Measurements from ENCODE around the gene USF2. TPM values are rescaled to one million over a fixed set of nuclear protein-coding genes. Genes with fewer than 3 reads are reported as not detected.

USF2 gene
- polyA plus RNA-seq, 1 of the 3 experiments (the other 2 are of a cell fraction), result 102 TPM

DNA sequence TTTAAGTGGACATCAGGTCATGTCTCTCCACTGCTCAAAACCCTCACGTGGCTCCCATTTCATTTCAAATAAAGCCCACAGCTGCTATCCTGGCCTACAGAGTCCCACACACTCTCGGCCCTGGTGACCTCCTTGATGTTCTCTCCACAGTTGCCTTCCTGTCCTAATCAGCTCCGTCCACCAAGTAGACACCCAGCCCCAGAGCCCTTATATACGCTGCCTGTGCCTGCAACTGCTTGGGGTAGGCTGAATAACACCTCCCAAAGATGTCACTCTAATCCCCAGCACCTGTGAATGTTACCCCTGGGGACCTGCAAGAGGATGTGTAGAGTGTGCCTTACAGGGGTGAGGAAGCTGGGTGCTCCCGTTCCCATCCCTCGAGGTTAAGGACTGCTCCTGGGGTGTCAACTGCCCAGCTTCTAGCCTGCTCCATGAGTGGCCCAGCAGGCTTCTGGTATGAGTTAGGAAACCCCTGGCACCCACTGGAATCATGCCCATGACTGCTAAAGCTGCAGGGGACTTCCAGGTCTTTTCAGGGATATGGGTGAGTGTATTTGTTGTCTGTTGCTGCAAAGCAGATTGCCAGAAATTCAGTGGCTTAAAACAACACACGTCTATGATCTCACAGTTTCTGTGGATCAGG is 46.3 kb upstream of the USF2 start:
- H3K27me3 ChIP-seq (ENCODE audit: insufficient read depth), result no peaks in the 10 kb centered on the region; the same call in 1 of the 2 replicates
- no peaks in the 10 kb centered on the region for H3K9me2 ChIP-seq
- WGBS (ENCODE audit: low lambda C conversion rate), result 18% methylated on average over 7 of the region's 7 CpGs
- H2AFZ ChIP-seq (ENCODE audit: low read depth), result no peak overlapping the region
- peaks cover 0 to 5% of the 10 kb centered on the region in 2 experiments; a peak in 1 of 4 replicates for H3K4me1 ChIP-seq (ENCODE audit: control insufficient read depth in 1 of 2, insufficient read depth in 2 of 2, low read depth in 1 of 2, low read length in 1 of 2)
- TF ChIP-seq GATA2 (CRISPR knock-in tag; IDR thresholded peaks at IDR 0.05) (no peak), YY1 (IDR thresholded peaks at IDR 0.05; ENCODE audit: low read depth) (no peak), RFX5 (IDR thresholded peaks at IDR 0.05; ENCODE audit: low read length) (no peak), RXRA (IDR thresholded peaks at IDR 0.05; ENCODE audit: borderline replicate concordance, low read depth) (no peak), TEAD4 (IDR thresholded peaks at IDR 0.05; ENCODE audit: borderline replicate concordance, insufficient read depth) (no peak), FOSL2 (IDR thresholded peaks at IDR 0.05; ENCODE audit: borderline replicate concordance, low read depth) (no peak), SIN3A (IDR thresholded peaks at IDR 0.05; ENCODE audit: borderline replicate concordance, low read depth, low read length) (no peak), CHD2 (IDR thresholded peaks at IDR 0.05; ENCODE audit: low read length, partially characterized antibody) (no peak), RCOR1 (IDR thresholded peaks at IDR 0.05; ENCODE audit: low read length) (no peak), RAD21 (IDR thresholded peaks at IDR 0.05; ENCODE audit: low read length) (no peak)
- TF ChIP-seq, protein P1, sequence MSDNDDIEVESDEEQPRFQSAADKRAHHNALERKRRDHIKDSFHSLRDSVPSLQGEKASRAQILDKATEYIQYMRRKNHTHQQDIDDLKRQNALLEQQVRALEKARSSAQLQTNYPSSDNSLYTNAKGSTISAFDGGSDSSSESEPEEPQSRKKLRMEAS (IDR thresholded peaks at IDR 0.05; ENCODE audit: low read depth), result no peak
- TF ChIP-seq, protein P2, sequence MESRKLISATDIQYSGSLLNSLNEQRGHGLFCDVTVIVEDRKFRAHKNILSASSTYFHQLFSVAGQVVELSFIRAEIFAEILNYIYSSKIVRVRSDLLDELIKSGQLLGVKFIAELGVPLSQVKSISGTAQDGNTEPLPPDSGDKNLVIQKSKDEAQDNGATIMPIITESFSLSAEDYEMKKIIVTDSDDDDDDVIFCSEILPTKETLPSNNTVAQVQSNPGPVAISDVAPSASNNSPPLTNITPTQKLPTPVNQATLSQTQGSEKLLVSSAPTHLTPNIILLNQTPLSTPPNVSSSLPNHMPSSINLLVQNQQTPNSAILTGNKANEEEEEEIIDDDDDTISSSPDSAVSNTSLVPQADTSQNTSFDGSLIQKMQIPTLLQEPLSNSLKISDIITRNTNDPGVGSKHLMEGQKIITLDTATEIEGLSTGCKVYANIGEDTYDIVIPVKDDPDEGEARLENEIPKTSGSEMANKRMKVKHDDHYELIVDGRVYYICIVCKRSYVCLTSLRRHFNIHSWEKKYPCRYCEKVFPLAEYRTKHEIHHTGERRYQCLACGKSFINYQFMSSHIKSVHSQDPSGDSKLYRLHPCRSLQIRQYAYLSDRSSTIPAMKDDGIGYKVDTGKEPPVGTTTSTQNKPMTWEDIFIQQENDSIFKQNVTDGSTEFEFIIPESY (IDR thresholded peaks at IDR 0.05; ENCODE audit: borderline replicate concordance, low read depth), result no peak
- TF ChIP-seq, protein P3, sequence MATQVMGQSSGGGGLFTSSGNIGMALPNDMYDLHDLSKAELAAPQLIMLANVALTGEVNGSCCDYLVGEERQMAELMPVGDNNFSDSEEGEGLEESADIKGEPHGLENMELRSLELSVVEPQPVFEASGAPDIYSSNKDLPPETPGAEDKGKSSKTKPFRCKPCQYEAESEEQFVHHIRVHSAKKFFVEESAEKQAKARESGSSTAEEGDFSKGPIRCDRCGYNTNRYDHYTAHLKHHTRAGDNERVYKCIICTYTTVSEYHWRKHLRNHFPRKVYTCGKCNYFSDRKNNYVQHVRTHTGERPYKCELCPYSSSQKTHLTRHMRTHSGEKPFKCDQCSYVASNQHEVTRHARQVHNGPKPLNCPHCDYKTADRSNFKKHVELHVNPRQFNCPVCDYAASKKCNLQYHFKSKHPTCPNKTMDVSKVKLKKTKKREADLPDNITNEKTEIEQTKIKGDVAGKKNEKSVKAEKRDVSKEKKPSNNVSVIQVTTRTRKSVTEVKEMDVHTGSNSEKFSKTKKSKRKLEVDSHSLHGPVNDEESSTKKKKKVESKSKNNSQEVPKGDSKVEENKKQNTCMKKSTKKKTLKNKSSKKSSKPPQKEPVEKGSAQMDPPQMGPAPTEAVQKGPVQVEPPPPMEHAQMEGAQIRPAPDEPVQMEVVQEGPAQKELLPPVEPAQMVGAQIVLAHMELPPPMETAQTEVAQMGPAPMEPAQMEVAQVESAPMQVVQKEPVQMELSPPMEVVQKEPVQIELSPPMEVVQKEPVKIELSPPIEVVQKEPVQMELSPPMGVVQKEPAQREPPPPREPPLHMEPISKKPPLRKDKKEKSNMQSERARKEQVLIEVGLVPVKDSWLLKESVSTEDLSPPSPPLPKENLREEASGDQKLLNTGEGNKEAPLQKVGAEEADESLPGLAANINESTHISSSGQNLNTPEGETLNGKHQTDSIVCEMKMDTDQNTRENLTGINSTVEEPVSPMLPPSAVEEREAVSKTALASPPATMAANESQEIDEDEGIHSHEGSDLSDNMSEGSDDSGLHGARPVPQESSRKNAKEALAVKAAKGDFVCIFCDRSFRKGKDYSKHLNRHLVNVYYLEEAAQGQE (IDR thresholded peaks at IDR 0.05; ENCODE audit: low read depth, low read length), result no peak
- TF ChIP-seq, protein P4, sequence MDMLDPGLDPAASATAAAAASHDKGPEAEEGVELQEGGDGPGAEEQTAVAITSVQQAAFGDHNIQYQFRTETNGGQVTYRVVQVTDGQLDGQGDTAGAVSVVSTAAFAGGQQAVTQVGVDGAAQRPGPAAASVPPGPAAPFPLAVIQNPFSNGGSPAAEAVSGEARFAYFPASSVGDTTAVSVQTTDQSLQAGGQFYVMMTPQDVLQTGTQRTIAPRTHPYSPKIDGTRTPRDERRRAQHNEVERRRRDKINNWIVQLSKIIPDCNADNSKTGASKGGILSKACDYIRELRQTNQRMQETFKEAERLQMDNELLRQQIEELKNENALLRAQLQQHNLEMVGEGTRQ (IDR thresholded peaks at IDR 0.05; ENCODE audit: borderline replicate concordance, low read depth, low read length), result no peak
- DNase-seq, result no peak
- H3F3A ChIP-seq (replicated peaks; ENCODE audit: insufficient read depth), result no peaks in the 10 kb centered on the region
- no peaks in the 10 kb centered on the region for H3K36me3 ChIP-seq (replicated peaks in 1 of 2; ENCODE audit: control insufficient read depth in 1 of 2, insufficient read depth in 2 of 2, low read length in 1 of 2)
- no peaks in the 10 kb centered on the region for H3K79me2 ChIP-seq (ENCODE audit: insufficient read depth)
- ChIA-PET CTCF (interaction anchor here (0.9 kb wide), 1 partner anchor 19 kb away, joined by 3 read pairs; no protein-coding TSS in a partner anchor), POLR2A (no interaction called here)
- no peak overlapping the region for H3K27ac ChIP-seq (ENCODE audit: low read depth in 2 of 2, low read length in 1 of 2)
- H4K20me1 ChIP-seq (ENCODE audit: insufficient read depth), result no peaks in the 10 kb centered on the region
- H3K9ac ChIP-seq, result no peak overlapping the region
- no peaks in the 10 kb centered on the region for H3K9me3 ChIP-seq
- no peak overlapping the region for H3K4me3 ChIP-seq (ENCODE audit: low read depth in 2 of 2, low read length in 1 of 2)
- H3K4me2 ChIP-seq, result no peak overlapping the region
